CD4-positive, alpha-beta T cell treated with Interleukin-15 for 4 hours (primary cell): ENCODE results near the gene CHMP2B.

Experiments used
- DNase-seq: peaks from one replicate; pipeline ENCODE4 v3.0.0-alpha.2; 2020; ENCODE audit warnings: low spot score

CHMP2B gene, protein sequence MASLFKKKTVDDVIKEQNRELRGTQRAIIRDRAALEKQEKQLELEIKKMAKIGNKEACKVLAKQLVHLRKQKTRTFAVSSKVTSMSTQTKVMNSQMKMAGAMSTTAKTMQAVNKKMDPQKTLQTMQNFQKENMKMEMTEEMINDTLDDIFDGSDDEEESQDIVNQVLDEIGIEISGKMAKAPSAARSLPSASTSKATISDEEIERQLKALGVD

DNA sequence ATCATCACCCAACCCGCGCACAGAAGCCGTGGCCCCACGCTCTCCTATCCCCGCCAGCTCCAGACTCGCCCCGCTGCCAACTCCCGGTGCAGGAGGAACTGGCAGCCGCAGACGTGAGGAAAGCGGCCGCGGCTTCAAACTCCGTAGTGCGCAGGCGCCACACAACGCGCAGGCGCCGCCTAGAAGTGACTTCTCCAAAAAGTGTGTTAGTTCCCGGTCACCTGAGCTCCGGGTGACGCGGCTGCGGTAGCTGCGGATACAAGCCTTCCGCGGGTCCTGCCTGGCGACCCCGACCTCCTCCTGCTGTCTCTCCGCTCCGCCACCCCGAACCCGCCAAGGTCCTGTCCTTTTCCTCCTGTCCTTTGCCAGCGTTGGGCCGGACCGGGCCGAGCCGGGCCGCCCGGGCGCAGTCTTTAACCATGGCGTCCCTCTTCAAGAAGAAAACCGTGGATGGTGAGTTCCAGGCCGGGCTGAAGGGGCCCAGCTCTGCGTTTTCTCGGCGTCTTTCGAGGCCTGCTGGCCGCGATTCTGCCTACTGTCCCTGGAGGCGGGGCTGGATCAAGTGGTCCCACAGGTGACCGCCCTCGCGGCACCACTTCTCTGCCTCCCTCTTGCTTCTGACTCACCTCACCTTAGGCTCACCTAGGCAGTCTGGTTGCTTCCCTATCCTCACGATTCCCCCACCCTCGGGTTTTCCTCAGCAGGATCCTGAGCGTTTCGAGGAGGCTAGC, at the start of gene CHMP2B:
Gene CHMP2B (plus strand): TSS at position 206 of the 731 bp plus-strand sequence. CDS start 214 bp downstream, at position 420.
- DNase-seq, result peak; percentile 93

DNA sequence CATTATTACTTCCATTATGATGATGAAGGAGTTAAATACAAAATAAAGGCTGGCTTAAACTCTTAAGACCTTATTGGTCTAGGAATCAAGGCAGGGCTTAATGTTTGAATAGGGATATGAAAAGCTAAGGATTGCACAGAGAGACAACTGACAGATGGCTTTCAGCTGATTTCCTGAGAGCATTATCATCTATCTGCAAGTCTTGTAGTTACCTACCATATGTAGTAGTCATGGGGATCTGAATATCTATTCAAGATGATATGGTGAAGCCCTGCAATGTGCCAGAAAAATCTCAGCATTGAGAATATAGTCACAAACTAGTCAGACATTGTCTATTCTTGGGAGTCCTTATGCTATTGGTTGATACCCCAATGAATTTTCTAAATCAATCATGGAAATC, 47.5 kb upstream of the CHMP2B start:
- DNase-seq, result no peak

DNA sequence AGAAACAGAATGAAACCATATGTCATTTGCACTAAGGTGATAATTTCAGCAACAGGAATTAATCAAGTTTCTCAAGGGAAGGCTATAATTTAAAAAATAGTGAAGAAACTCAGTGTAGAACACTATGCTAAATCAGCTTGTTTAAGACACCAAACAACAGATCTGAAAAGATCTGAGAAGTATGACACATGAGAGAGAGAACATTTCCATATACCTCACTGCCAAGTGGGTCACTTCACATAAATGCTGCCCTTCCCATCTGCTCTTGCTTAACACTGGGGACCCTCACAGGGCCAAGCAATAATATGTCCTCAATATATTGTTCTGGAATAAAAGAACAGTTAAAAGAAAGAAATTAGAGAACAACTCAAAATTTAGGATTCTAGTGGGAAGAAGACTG, 45.6 kb upstream of the CHMP2B start:
- no peak for DNase-seq

DNA sequence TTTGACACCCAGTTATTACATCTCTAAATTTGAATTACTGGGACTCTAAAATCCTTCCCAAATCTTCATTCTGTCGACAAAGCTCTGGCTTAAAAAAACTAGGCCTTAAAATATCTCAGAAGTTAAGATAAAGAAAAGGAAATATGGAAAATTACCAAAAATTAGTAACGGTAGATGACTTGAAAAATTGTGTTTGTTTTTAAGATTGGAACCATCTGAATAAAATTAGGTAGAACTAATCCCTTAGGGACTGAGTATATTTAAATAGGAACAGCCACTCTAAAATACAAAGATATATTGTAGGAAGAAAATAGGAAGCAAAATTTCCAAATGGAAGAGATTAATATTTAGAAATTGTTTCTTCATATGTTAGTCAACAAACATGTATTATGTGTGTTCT, 45.1 kb upstream of the CHMP2B start:
- no peak for DNase-seq

DNA sequence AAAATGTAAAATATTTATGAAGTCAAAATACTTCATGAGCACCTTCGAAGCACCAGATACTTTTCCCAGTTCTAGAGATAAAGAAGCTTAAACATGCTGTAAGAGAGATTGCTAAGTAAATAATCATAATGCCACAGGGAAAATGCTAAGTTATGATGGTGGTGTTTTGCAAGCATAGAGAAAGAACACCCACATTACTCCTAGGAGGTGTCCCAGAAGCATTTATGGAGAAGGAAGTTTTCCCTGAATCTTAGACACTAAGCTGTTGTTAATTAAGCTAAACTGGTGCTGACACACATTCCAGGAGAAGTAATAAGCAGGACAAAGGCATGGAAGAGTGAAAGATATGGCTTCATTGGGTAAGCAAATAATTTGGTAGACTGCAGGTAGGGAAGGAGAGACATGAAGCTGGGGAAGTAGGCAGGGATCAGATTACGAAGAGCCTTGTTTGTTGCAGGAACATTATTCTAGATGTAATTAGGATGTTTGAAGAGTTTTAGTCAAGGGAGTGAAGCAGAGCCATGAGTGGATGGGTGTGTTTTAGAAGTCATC, 40.4 kb upstream of the CHMP2B start:
- DNase-seq, result no peak

DNA sequence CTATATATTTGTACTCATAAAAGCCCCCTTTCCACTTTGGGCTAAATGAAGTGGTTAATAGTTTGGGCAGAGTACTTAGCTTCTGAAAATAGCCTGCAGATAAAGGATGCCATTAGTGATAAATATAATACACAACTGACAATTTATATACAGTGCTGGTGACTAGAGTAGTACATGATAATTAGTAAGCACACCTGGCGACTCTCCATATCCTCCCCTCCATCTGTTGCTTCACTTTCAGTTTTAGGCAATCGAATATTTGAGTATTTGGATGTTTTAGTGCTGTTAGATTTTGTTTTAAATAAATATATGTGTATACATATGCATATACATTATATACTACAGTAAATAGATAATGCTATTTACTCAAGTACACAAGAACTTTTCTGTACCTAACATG, 35.9 kb upstream of the CHMP2B start:
- DNase-seq, result no peak

DNA sequence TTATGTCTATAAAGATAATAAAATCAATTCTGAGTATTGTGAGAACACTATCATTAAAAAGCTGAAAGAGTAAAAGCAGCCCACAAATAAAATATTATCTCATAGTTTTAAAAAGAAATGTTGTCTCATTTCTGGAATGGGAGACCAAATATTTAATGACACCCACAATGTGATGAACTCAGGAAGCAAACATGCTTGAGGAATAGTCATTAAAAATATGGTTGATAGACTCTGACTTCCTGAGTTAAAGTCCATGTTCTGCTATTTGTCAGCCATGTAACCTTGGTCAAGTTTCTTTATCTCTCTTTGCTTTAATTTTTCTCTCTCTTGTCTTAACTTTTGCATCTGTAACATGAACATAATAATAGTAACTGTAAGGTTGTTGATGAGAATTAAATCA, 35.5 kb upstream of the CHMP2B start:
- no peak for DNase-seq

DNA sequence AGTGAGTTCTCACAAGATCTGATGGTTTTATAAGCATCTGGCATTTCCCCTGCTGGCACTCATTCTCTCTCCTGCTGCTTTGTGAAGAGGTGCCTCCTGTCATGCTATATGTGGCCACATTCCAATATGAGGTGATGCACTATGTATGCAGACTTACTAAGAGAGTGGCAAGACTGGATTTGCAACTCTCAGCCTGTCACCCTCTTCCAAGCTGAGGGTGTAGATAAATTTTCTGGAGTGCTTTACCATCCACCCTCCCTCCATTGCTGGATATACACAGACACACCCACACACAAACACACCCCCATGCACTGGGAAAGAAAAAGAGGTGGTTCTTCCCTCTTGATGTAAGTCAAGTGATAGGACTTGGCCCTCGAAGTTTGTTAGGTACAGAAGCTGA, 30.2 kb upstream of the CHMP2B start:
- no peak for DNase-seq

DNA sequence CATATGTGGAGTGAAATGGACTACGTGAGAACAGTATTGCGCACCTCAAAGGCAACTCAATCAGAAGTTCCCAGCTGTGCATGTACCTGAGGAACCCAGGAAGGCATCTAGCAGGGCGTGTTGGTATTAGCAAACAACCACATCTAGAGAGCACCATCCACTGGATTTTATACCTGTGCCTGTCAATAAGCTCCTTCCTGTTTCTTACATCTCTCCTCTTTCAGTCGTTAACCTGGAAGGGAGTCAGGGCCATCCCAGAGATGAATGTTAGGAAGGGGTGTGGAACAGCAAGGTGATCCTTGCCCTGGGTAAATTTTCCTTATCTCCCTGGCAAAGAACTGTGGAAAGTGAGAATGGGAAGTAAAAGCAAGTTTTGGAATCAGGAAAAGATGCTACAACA, 29.6 kb upstream of the CHMP2B start:
- DNase-seq, result no peak

DNA sequence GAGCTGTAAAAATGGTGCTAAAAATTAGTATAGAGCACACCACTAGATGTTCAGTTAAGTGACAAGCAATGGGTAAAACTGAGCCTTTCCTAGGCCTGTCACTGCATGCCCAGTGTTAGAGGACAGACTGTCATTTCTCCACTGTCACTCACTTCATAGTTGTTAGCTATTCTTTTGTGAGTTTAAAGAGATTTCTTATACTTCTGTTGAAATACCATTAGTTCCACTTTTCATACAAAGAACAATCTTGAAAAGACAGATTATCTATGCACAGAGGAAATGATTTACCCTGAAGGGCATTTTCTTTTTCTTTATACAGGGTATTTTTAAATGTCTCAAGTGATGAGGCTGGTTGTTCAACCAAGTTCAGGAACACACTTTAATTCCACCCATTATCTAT, 28.3 kb upstream of the CHMP2B start:
- DNase-seq, result no peak

DNA sequence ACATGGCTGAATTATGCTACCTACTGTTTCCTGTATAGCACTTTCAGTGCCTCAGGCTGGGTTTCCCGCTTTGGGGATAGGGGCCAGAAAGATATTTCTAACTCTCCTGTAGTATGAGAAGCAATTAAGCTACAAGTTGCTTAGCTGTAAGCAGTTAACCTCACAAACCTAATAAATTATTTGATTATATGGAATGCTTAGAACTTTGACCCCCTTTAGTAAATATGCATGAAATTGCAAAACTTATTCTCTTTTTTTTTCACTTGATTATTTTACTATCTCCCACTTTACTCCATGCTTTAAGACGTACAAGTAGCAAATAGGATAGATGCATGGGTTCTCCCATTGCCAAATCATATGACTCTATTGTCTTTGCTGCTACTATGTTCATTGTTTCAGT, 27.5 kb upstream of the CHMP2B start:
- no peak for DNase-seq

DNA sequence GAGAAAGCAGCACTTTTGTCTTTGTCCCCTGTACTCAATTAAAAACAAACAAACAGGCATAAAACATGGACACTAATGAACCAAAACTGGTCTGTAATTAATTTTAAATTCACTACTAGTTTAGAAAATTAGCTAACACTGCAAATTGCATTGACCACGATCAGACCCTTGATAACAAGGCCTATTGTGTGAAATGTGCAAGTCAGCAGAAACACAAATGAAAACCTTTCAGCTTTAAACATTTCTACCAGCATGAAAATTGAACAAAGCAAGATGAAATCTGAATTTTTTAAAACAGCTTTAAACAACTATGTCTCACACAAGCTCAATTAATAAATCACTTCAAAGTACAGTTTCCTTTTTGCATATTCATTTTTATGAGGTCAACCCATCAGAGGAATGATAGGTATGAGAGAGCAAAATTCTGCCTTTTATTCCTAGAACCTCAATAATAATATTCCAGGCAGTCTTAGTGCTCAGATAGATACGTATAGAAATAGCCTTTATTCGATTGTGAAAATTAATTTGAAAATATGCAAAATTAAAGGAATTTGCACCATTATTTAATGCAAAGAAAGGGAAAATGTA, 27.0 kb upstream of the CHMP2B start:
- no peak for DNase-seq

DNA sequence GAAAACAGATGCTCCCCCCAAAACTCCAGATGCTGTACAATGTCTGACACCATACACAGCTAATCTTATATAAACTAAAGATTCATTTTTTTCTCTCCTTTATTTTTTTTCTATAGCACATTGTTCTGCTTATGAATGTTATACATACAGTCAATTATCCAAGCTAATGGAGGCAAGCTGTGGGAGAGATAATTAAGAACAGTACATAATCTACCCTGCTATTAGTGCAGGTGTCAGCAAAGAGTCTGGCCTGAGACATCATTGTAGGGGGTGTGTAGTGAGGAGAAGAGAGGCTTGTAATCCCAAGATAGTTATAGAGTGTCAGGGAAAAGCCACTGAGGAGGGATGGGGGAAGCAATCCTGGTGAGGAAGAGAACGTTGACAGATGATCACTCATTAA, 25.4 kb upstream of the CHMP2B start:
- DNase-seq, result no peak

DNA sequence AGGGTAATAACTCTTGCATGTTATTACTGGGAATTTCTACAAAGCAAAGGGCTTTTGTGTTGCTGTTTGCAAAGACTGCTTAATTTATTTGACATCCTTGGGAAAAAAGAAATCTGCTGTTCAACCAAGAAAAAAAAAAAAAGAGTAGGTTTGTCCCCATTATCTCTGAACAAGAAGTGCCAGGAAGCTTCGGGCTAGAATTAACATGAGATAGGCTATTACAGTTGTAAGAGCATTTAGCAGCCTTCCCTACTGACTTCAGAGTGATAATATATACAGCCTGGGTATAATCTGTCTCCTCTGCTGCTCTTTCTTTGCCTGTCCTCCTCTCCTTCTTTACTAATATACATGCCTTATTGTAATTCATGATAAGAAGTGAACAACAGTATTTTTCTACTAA, 23.3 kb upstream of the CHMP2B start:
- no peak for DNase-seq

DNA sequence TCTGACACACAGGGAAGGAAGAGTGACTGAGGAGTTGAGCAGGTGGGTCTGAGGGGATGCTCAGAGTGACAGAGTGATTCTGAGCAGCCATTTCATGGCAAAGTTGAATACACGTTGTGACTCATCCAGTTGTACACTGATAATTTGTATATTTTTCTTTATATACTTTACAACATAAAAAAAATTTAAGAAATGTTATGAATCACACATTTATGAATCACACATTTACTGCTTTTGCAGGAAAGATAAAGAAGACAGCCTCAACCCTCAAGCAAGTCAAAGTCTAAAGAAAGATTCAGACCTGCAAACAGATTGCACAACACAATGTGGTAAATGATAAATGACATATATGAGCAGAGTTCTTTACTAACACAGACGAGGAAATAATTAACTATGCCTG, 21.0 kb upstream of the CHMP2B start:
- no peak for DNase-seq

DNA sequence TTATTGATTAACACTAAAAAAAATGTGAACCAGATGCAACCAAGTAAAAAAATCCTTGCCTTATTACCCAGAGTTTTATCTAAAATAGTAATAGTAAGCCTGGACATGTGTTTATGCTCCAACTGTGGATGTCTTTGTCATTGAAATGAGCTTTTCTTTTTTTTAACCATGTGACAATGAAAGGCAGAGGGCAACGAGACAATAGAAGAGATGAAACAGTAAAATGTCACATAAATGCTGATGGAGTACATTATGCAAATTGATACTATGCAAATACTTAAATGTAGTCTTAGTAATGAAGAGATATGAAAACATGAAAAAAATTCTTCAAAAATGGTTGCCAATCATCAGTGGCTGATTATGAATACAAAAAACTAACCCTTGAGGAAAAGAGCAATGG, 20.5 kb upstream of the CHMP2B start:
- DNase-seq, result no peak

DNA sequence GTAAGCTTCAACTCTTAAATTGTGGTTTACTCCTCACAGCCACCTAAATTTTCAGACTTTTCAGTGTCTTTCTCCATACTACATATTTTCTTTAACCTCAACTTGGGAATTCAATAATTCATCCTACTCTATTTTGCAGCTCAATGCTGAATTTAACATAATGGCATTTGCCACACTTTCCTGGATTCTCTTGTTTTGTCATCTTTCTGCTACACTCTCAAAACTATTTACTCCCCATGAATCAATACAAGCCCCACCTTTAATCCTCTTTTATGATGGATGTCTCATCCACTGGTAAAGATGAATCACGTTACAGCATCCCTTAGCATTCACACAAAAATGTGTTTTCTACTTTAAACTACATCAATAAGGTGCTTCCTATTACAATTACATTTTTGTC, 19.6 kb upstream of the CHMP2B start:
- DNase-seq, result no peak

DNA sequence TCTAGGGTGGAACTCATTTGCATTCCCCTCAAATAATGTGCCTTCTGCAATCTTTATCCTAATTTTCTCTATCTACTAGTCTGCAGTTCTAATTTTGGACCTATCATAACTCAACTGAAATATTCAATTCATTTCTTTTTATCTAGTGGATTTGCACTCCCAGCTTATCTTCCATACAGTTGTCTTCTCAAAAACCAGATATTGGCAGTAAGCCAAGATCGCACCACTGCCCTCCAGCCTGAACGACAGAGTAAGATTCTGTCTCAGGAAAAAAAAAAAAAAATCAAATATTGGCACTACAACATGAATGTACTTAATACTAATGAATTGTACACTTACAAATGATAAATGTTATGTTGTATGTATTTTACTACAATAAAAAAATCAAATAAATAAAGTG, 18.0 kb upstream of the CHMP2B start:
- DNase-seq, result no peak

DNA sequence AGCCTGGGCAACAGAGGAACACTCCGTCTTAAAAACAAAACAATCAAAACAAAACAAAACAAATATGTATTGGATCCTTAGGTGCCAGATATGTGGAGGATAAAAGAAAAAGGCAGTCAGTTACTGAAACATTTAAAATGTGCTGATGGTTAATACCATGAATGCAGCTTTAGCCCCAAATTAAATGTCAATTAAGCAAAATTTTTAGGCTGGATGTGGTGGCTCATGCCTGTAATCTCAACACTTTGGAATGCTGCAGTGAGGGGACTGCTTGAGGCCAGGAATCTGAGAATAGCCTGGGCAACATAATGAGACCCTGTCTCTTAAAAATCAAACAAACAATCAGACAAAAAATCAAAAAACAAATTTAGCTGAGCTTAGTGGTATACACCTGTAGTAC, 8.5 kb upstream of the CHMP2B start:
- no peak for DNase-seq

DNA sequence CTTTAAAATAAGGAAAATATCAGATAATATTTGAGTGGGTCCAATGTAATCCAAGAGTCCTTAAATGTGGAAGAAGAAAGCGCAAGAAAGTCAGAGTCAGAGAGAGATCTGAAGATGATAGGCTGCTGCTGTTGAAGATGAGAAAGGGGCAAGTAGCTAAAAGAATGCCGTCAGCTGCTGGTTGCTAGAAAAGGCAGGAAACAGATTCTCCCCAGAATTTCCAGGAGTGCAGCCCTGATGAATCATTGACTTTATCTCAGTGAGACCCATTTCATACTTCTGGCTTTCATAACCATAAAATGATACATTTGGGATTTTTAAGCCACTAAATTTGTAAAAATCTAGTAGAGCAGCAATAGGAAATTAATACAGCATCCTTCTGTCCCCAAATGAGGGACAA, 7.5 kb upstream of the CHMP2B start:
- no peak for DNase-seq

DNA sequence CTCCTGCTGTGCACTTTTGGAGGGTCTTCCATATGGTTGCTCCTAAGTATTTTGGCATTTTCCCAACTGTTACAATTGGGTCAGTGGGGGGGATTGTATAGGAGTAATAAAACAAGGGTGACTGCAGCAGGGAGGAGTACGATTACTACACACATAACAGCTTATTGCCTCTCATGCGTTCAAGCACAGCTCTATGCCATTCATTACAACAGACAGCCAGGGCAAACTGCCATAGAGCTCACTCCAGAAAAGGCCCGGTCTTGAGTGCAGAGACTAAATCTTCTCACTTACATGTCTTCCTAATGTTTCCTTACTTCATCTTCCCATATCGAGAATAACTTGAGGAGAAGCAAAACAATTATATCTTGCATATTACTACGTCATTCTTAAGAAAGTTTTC, 1.4 kb upstream of the CHMP2B start:
- DNase-seq, result no peak

DNA sequence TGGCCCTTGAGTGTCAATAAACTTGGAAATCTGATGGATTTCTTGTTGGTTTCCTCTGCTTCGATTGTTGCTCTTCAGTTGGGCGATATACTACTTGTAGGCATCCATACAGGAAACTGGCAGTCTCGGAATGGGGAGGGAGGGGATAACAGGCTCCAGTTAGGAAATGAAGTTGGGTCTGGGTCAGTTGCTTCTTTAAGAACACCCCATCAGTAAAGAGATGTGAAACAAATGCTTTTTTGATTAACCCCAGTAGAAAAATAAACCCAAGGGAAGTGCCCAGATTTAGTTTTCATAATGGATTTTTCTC, 681 bp downstream of the CHMP2B start:
- no peak for DNase-seq

DNA sequence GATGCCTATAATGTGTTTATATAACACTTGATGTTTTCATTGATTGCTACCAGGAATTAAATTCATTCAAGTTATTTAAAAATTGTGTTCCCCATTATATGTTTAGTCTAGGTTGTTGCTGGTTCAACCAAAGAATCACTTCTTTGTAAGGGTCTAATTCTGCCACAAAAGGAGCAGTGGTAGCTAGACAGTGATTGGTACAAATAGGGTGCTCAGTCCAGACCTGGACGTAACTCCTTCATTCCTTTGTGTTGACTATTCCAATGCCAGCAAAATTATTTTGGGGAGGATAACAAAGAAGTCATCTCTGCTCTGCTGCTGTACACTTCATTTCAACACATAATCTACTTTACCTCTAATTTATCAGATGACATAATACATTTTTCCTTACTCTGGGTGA, 1.2 kb downstream of the CHMP2B start:
- no peak for DNase-seq

DNA sequence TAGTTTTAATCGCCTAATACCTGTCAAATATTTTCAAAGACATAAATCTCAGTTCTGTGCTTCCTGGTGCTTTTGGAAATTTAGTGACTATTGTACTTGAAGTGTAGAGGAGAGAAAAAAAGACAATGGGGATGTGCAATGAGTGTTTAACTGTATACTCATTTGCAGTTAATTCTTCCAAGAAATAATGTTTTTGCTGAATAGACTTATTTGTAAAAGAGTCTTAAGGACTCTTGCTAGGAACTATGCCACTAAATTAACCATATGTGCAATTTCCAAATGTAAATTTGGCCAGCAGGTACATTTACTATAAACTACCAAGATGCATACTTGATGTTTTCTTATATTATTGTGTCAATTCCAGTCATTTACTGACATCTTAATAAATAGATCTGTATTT, 2.0 kb downstream of the CHMP2B start:
- no peak for DNase-seq
